Glutamatergic neuron (in vitro differentiated cells): ENCODE data around the gene HEXB. TPM values are rescaled to one million over a fixed set of nuclear protein-coding genes. Genes with fewer than 3 reads are reported as not detected.
"Not testable (repeated sequence)": the region's sequence is repeated elsewhere in the genome, so short reads cannot be mapped to it uniquely, and the experiment has no call there.

Source experiments
- DNase-seq: peaks from one replicate; pipeline ENCODE4 v3.0.0; 2022
- H3K27ac Mint-ChIP-seq: one replicate; pipeline ENCODE4 v1.8.0; 2020; ENCODE audit warnings: mild to moderate bottlenecking, mixed read lengths, inconsistent platforms; ENCODE audit not compliant: unreplicated experiment
- H3K27me3 Mint-ChIP-seq: one replicate; pipeline ENCODE4 v1.8.0; 2020; ENCODE audit warnings: mild to moderate bottlenecking, moderate library complexity, mixed read lengths, inconsistent platforms; ENCODE audit not compliant: unreplicated experiment
- H3K36me3 Mint-ChIP-seq: one replicate; pipeline ENCODE4 v1.8.0; 2020; ENCODE audit warnings: mild to moderate bottlenecking, mixed read lengths, inconsistent platforms; ENCODE audit not compliant: unreplicated experiment
- H3K4me1 Mint-ChIP-seq: one replicate; pipeline ENCODE4 v1.8.0; 2020; ENCODE audit warnings: mild to moderate bottlenecking, low read depth, mixed read lengths, inconsistent platforms; ENCODE audit not compliant: unreplicated experiment
- H3K4me3 Mint-ChIP-seq: one replicate; pipeline ENCODE4 v1.8.0; 2020; ENCODE audit warnings: mild to moderate bottlenecking, mixed read lengths, inconsistent platforms; ENCODE audit not compliant: unreplicated experiment
- H3K9me3 Mint-ChIP-seq: one replicate; pipeline ENCODE4 v1.8.0; 2020; ENCODE audit warnings: mild to moderate bottlenecking, moderate library complexity, mixed read lengths, inconsistent platforms; ENCODE audit not compliant: unreplicated experiment
- CTCF ChIP-seq: fragments of 200-600 bp; sonication (generic); IDR thresholded peaks from one replicate; pipeline ENCODE4 v1.5.0; 2021; ENCODE audit not compliant: partially characterized antibody, unreplicated experiment
- total RNA-seq: library from RNA; stranded (reverse); fragmentation: NEBNext Ultra II Directional; extraction: Animal tissue kit (Norgen Biotek cat#: 25700); gene quantifications from one replicate; pipeline ENCODE4 v1.2.1, GENCODE V29; 2021; ENCODE audit not compliant: unreplicated experiment

HEXB gene
- total RNA-seq, 1 donor from 2014 or later, result 13.5 TPM

DNA sequence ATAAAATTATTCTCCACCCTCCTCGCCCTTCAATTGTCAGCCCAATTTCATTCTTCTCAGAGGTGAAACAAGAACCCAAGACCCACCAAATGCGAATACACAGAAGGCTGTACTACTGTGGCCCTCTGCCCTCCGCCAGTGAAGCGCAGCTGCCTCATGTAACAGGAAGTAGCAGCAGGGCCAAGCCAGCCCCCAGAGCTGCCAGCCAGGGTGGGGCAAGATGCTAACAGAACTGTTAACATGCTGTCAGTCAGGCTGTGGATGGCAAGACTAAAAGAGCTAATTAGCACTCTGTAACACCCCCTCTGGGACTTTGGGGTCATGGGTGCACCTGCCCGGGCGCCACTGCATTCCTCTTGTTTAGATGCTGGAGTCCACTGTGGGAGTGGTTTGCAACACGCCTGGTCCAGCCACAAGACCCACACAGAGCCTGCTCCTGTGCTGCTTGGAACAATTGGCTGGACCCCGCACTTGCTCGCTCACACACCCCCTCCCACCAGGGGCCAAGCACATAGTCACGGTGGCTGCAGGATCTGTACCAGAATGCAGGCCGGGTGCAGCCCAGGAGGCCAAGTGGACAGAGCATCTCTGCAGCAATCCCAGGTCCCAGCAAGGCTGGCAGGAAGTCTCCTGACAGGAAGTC, 14.5 kb upstream of the HEXB start:
- H3K4me1 Mint-ChIP-seq, result peaks cover 9% of the 10 kb centered on the region
- H3K27me3 Mint-ChIP-seq, result peaks cover 5% of the 10 kb centered on the region
- TF ChIP-seq CTCF, result no peak
- peaks cover 2% of the 10 kb centered on the region for H3K9me3 Mint-ChIP-seq
- no peak overlapping the region for H3K4me3 Mint-ChIP-seq
- no peaks in the 10 kb centered on the region for H3K36me3 Mint-ChIP-seq
- DNase-seq, result peak; percentile 31
- H3K27ac Mint-ChIP-seq, result no peak overlapping the region

DNA sequence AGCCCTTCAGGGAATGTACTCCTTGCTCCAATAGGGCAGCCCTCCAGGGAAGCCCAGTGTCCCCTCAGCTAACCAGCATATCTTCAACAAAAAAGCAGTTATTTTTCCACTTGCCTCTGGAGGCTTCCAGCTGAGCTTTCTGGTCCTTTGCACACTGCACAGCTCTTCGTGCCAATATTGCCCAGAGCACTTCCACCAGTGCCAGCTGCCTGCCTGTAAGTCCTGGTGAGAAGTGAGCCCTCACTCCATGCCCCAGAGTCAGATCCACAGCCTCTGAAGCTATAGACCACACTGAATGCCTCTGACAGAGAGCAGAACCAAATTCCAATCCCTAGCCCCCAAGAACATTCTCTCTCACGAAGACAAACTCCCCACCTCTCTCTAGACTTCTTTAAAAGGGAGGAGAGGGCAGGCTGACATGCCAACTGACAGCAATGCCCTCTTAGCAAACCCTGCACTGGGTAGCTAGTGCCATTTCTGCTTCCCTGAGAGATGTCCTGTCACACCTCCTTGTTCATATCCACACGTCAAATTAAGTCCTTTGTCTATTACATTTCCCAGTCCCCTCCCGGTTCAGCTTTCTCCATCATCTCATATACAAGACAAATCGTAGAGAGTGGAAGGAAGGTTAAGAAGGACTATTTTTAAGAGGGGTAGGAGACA, 12.7 kb upstream of the HEXB start:
- Mint-ChIP-seq H3K4me1 (peaks cover 9% of the 10 kb centered on the region), H3K4me3 (no peak overlapping the region)
- no peak for DNase-seq

DNA sequence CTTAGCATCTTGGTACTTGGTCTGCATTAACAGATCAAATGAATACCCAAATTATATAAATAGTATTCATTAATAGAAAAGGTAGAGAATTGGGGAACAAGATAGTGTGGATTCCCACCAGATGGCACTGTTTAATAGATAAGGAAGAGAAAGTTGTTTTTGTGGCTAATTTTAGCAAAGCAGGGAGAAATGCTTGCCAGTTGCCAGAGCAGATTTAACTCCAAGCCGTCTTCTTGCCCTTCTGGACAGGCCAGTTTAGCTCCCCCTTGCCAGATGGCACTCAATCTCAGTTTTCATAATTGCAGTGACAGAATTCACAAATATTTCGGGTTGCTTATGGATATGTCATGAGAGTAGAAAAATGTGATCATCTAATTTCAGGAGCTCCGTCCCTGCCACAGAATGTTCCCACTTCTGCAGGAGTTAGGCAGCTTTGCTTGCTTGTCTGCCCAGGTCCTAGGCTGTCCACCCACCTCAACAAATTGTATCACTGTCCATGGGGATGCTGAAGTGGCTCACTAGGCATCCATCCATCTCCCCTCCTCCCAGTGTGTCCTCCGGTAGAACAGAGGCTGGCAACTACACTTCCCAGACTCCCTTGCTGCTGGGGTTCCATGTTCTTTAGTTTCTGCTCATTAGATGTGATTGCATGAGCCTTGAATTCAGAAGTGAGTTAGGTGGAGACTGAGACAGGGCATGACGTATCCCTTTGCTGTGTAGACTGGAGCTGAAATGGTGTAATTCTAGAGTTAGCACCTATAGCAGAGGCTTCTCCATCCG, 11.8 kb upstream of the HEXB start:
- no peak for TF ChIP-seq CTCF
- no peak overlapping the region for H3K4me3 Mint-ChIP-seq
- H3K4me1 Mint-ChIP-seq, result peaks cover 9% of the 10 kb centered on the region
- DNase-seq, result no peak
- H3K27me3 Mint-ChIP-seq, result peaks cover 5% of the 10 kb centered on the region
- peaks cover 2% of the 10 kb centered on the region for H3K9me3 Mint-ChIP-seq
- no peak overlapping the region for H3K27ac Mint-ChIP-seq
- H3K36me3 Mint-ChIP-seq, result no peaks in the 10 kb centered on the region

More for the DNA sequence above, 12.7 kb upstream of the HEXB start:
- no peaks in the 10 kb centered on the region for H3K36me3 Mint-ChIP-seq
- peaks cover 2% of the 10 kb centered on the region for H3K9me3 Mint-ChIP-seq
- no peak for TF ChIP-seq CTCF
- peaks cover 5% of the 10 kb centered on the region for H3K27me3 Mint-ChIP-seq
- no peak overlapping the region for H3K27ac Mint-ChIP-seq

DNA sequence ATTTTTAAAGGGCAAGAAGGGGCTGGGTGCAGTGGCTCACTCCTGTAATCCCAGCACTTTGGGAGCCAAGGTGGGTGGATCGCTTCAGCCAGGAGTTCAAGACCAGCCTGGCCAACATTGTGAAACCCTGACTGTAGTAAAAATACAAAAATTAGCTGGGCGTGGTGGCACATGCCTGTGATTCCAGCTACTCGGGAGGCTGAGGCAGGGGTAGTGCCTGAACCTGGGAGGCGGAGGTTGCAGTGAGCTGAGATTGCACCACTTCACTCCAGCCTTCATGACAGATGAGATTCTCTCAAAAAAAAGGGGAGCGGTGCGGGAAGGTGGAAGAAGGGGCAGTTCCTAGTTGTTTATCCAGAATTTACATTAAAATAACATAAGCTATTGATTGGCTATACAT, 8.6 kb upstream of the HEXB start:
- not testable (repeated sequence) for H3K4me1 Mint-ChIP-seq, H3K4me3 Mint-ChIP-seq, H3K27ac Mint-ChIP-seq, H3K9me3 Mint-ChIP-seq, H3K27me3 Mint-ChIP-seq, H3K36me3 Mint-ChIP-seq, DNase-seq

DNA sequence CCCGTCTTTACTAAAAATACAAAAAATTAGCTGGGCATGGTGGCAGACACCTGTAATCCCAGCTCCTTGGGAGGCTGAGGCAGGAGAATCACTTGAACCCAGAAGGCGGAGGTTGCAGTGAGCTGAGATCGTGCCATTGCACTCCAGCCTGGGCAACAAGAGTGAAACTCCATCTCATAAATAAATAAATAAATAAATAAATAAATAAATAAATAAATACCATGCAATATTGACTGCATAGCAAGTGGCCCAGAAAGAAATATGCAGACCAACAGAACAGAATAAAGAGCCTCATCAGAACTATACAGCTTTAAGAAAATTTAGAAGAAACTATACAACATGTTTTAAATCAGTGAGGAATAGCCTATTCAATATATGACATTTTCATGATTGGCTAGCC, 6.9 kb upstream of the HEXB start:
- not testable (repeated sequence) for H3K27me3 Mint-ChIP-seq, H3K4me3 Mint-ChIP-seq, DNase-seq, H3K36me3 Mint-ChIP-seq, H3K4me1 Mint-ChIP-seq, H3K27ac Mint-ChIP-seq, H3K9me3 Mint-ChIP-seq

- not testable (repeated sequence) for H3K4me3 Mint-ChIP-seq, H3K36me3 Mint-ChIP-seq, H3K27me3 Mint-ChIP-seq, DNase-seq, H3K27ac Mint-ChIP-seq, H3K4me1 Mint-ChIP-seq, H3K9me3 Mint-ChIP-seq
Observed at GRCh38 chr5:74679300-74679699, 5.7 kb upstream of the HEXB start.
